GM23338 (cell line): ENCODE measurements around the gene CATSPERE. TPM values are rescaled to one million over a fixed set of nuclear protein-coding genes. Genes with fewer than 3 reads are reported as not detected.

Experiments
- ATAC-seq: fragments of 200-7000 bp; cut with Tn5 transposase; 3 replicates; pipeline ENCODE4 v1.9.1; 2020
- DNase-seq: peaks from one replicate; pipeline ENCODE4 v3.0.0-alpha.2; 2015; ENCODE audit warnings: low spot score
- H2AFZ ChIP-seq: fragments of 200-600 bp; sonication (generic); 2 replicates; pipeline ENCODE4 v1.8.0; 2016; ENCODE audit warnings: antibody characterized with exemption, mild to moderate bottlenecking, moderate library complexity
- H3F3A ChIP-seq: fragments of 200-600 bp; sonication (generic); replicated peaks from 2 replicates; pipeline ENCODE4 v1.8.0; 2017; ENCODE audit warnings: antibody characterized with exemption, mixed run types, low read depth
- H3K27ac ChIP-seq: fragments of 200-600 bp; sonication (generic); 2 replicates; pipeline ENCODE4 v1.6.1; 2016; ENCODE audit warnings: low read depth
- H3K27me3 ChIP-seq: fragments of 200-600 bp; sonication (generic); 2 replicates; pipeline ENCODE4 v1.8.0; 2016; ENCODE audit warnings: mild to moderate bottlenecking, mixed run types, moderate library complexity; ENCODE audit not compliant: insufficient read depth
- H3K36me3 ChIP-seq: fragments of 200-600 bp; sonication (generic); 2 replicates; pipeline ENCODE4 v1.8.0; 2016; ENCODE audit warnings: mild to moderate bottlenecking; ENCODE audit not compliant: insufficient read depth
- H3K4me1 ChIP-seq: fragments of 200-600 bp; sonication (generic); 2 replicates; pipeline ENCODE4 v1.8.0; 2016; ENCODE audit warnings: mild to moderate bottlenecking, moderate library complexity; ENCODE audit not compliant: insufficient read depth
- H3K4me2 ChIP-seq: fragments of 200-600 bp; sonication (generic); 2 replicates; pipeline ENCODE4 v1.7.1; 2017; ENCODE audit warnings: mixed run types
- H3K4me3 ChIP-seq: fragments of 200-600 bp; sonication (generic); 2 replicates; pipeline ENCODE4 v1.6.1; 2016; ENCODE audit warnings: mixed run types
- H3K79me2 ChIP-seq: fragments of 200-600 bp; sonication (generic); replicated peaks from 2 replicates; pipeline ENCODE4 v1.8.0; 2017; ENCODE audit warnings: mild to moderate bottlenecking; ENCODE audit not compliant: insufficient read depth
- H3K9me2 ChIP-seq: fragments of 200-600 bp; sonication (generic); 2 replicates; pipeline ENCODE4 v1.8.0; 2017; ENCODE audit not compliant: insufficient read depth
- H4K20me1 ChIP-seq: fragments of 200-600 bp; sonication (generic); replicated peaks from 2 replicates; pipeline ENCODE4 v1.8.0; 2017; ENCODE audit warnings: mild to moderate bottlenecking; ENCODE audit not compliant: insufficient read depth
- H3K27ac Mint-ChIP-seq: 2 replicates; pipeline ENCODE4 v1.8.0; 2020; ENCODE audit warnings: inconsistent platforms, mild to moderate bottlenecking, moderate library complexity, mixed read lengths
- H3K27me3 Mint-ChIP-seq: 3 replicates; pipeline ENCODE4 v1.8.0; 2022; ENCODE audit warnings: low read depth, mild to moderate bottlenecking, moderate library complexity, mixed read lengths, inconsistent platforms; ENCODE audit not compliant: insufficient read depth, poor library complexity
- H3K36me3 Mint-ChIP-seq: 3 replicates; pipeline ENCODE4 v1.8.0; 2021; ENCODE audit warnings: low read depth, mild to moderate bottlenecking, inconsistent platforms, moderate library complexity, mixed read lengths
- H3K4me1 Mint-ChIP-seq: 3 replicates; pipeline ENCODE4 v1.8.0; 2020; ENCODE audit warnings: mild to moderate bottlenecking, inconsistent platforms, mixed read lengths
- H3K4me3 Mint-ChIP-seq: 3 replicates; pipeline ENCODE4 v1.8.0; 2021; ENCODE audit warnings: moderate library complexity, mild to moderate bottlenecking, inconsistent platforms, mixed read lengths
- H3K9me3 Mint-ChIP-seq: 3 replicates; pipeline ENCODE4 v1.8.0; 2020; ENCODE audit warnings: moderate library complexity, mild to moderate bottlenecking, inconsistent platforms, mixed read lengths
- CREB1 ChIP-seq: fragments of 250-450 bp; sonication (Bioruptor Pico); IDR thresholded peaks from 2 replicates; pipeline ENCODE4 v1.5.0; 2020; ENCODE audit warnings: low read depth, mild to moderate bottlenecking, moderate library complexity
- CTCF ChIP-seq, 2 experiments: fragments of 200-600 bp in 1 of 2; sonication (generic) in 1 of 2; conservative IDR thresholded peaks; 2 replicates each; pipeline versions ENCODE4 v1.5.1 to v1.6.1; 2016 to 2017; ENCODE audit warnings: antibody characterized with exemption in 2 of 2, low read depth in 2 of 2, mild to moderate bottlenecking in 2 of 2, moderate library complexity in 1 of 2
- ETS1 ChIP-seq: IDR thresholded peaks from 2 replicates; pipeline ENCODE4 v1.6.1; 2016; ENCODE audit warnings: antibody characterized with exemption
- EZH2phosphoT487 ChIP-seq: fragments of 200-600 bp; sonication (generic); IDR thresholded peaks from one replicate; pipeline ENCODE4 v1.8.1; 2018; ENCODE audit warnings: antibody characterized with exemption; ENCODE audit not compliant: unreplicated experiment
- JUNB ChIP-seq: IDR thresholded peaks from one replicate; pipeline ENCODE4 v1.6.1; 2016; ENCODE audit warnings: antibody characterized with exemption; ENCODE audit not compliant: unreplicated experiment
- NANOG ChIP-seq: IDR thresholded peaks from 2 replicates; pipeline ENCODE4 v1.6.1; 2016; ENCODE audit warnings: antibody characterized with exemption, borderline replicate concordance
- POLR2AphosphoS5 ChIP-seq: IDR thresholded peaks from 2 replicates; pipeline ENCODE4 v1.6.1; 2016; ENCODE audit warnings: antibody characterized with exemption, low read depth
- REST ChIP-seq: IDR thresholded peaks from one replicate; pipeline ENCODE4 v1.6.1; 2018; ENCODE audit warnings: antibody characterized with exemption; ENCODE audit not compliant: unreplicated experiment
- STAT1 ChIP-seq: IDR thresholded peaks from one replicate; pipeline ENCODE4 v1.6.1; 2016; ENCODE audit warnings: antibody characterized with exemption; ENCODE audit not compliant: unreplicated experiment
- ZNF114 ChIP-seq: fragments of 250-450 bp; sonication (Bioruptor Pico); IDR thresholded peaks from 2 replicates; pipeline ENCODE4 v1.5.0; 2020; ENCODE audit warnings: mild to moderate bottlenecking, moderate library complexity
- ZNF331 ChIP-seq: fragments of 250-450 bp; sonication (Bioruptor Pico); IDR thresholded peaks from 2 replicates; pipeline ENCODE4 v1.5.0; 2020; ENCODE audit warnings: low read depth, mild to moderate bottlenecking, moderate library complexity
- polyA plus RNA-seq: library from polyadenylated mRNA; unstranded; fragments of >200 nt; fragmentation: Nextera tagmentation; extraction: Ambion mirVana; gene quantifications from 2 replicates; pipeline ENCODE4 v1.2.1, GENCODE V29; 2016
- total RNA-seq: library from RNA; depleted of rRNA; stranded (reverse); fragments of >200 nt; shearing (Covaris generic); gene quantifications from 2 replicates; pipeline ENCODE4 v1.2.3, GENCODE V29; 2014

CATSPERE gene
- total and polyA plus RNA-seq, 2 experiments from 2014 or later, result 0.70 TPM; not detected in 1

- H3K4me3 Mint-ChIP-seq, result no peak overlapping the region
- H3K4me1 ChIP-seq, result peaks cover 34% of the 10 kb centered on the region
- H3K4me1 Mint-ChIP-seq, result peaks cover 25% of the 10 kb centered on the region
- H3K9me2 ChIP-seq, result no peaks in the 10 kb centered on the region
- H3K27ac ChIP-seq, result no peak overlapping the region
- H2AFZ ChIP-seq, result no peak overlapping the region
- H3K27me3 ChIP-seq, result no peaks in the 10 kb centered on the region
- peaks cover 5% of the 10 kb centered on the region for H3K36me3 ChIP-seq
- DNase-seq, result no peak
- no peak for TF ChIP-seq EZH2phosphoT487
- TF ChIP-seq STAT1, result no peak
- TF ChIP-seq ETS1, result no peak
- TF ChIP-seq REST, result no peak
- no peak for TF ChIP-seq POLR2AphosphoS5
- TF ChIP-seq JUNB, result no peak
- no peak for TF ChIP-seq NANOG
- no peak for TF ChIP-seq ZNF114 (CRISPR knock-in tag)
- H4K20me1 ChIP-seq, result peaks cover 31% of the 10 kb centered on the region; the same call in 1 of the 2 replicates
- no peak overlapping the region for H3K4me3 ChIP-seq
- H3K79me2 ChIP-seq, result peaks cover 100% of the 10 kb centered on the region
- peaks cover 46% of the 10 kb centered on the region for H3K36me3 Mint-ChIP-seq
- no peaks in the 10 kb centered on the region for H3K27me3 Mint-ChIP-seq
- ATAC-seq, result no peak
- H3F3A ChIP-seq, result no peaks in the 10 kb centered on the region
- peaks cover 3% of the 10 kb centered on the region; the same call in 1 of the 3 replicates for H3K9me3 Mint-ChIP-seq
- H3K27ac Mint-ChIP-seq, result no peak overlapping the region
- H3K4me2 ChIP-seq, result peak overlapping the region; percentile 6; the same call in 1 of the 2 replicates
Observed at GRCh38 chr1:244659694-244660093, 198.6 kb downstream of the CATSPERE start.

GRCh38 chr1:244660595-244660994 is 199.5 kb downstream of the CATSPERE start:
- H3K9me3 Mint-ChIP-seq, result peaks cover 3% of the 10 kb centered on the region; the same call in 1 of the 3 replicates
- no peak overlapping the region for H2AFZ ChIP-seq
- DNase-seq, result no peak
- no peak for ATAC-seq
- no peak overlapping the region for H3K4me3 Mint-ChIP-seq
- H3K36me3 ChIP-seq, result peaks cover 5% of the 10 kb centered on the region
- no peak overlapping the region for H3K27ac ChIP-seq
- peaks cover 46% of the 10 kb centered on the region for H3K36me3 Mint-ChIP-seq
- H3K4me3 ChIP-seq, result no peak overlapping the region
- H3K9me2 ChIP-seq, result no peaks in the 10 kb centered on the region
- H3F3A ChIP-seq, result no peaks in the 10 kb centered on the region
- H3K79me2 ChIP-seq, result peaks cover 100% of the 10 kb centered on the region
- peaks cover 28% of the 10 kb centered on the region; the same call in 1 of the 2 replicates for H4K20me1 ChIP-seq
- H3K27ac Mint-ChIP-seq, result no peak overlapping the region
- peaks cover 25% of the 10 kb centered on the region for H3K4me1 Mint-ChIP-seq
- peaks cover 25% of the 10 kb centered on the region for H3K4me1 ChIP-seq
- no peaks in the 10 kb centered on the region for H3K27me3 Mint-ChIP-seq
- H3K27me3 ChIP-seq, result no peaks in the 10 kb centered on the region
- H3K4me2 ChIP-seq, result no peak overlapping the region
- TF ChIP-seq CTCF (conservative IDR thresholded peaks at IDR 0.05; ENCODE audit: low read depth in 2 of 2) (no peak), EZH2phosphoT487 (no peak), STAT1 (no peak), CREB1 (CRISPR knock-in tag) (no peak), ZNF331 (CRISPR knock-in tag) (no peak), ZNF114 (CRISPR knock-in tag) (no peak), POLR2AphosphoS5 (no peak), JUNB (no peak), REST (no peak)
